ENCODE results near the gene ELK4. TPM values are rescaled to one million over a fixed set of nuclear protein-coding genes. Genes with fewer than 3 reads are reported as not detected.

ELK4 gene
- total RNA-seq, 1 experiment from 2014 or later = 122 TPM

DNA sequence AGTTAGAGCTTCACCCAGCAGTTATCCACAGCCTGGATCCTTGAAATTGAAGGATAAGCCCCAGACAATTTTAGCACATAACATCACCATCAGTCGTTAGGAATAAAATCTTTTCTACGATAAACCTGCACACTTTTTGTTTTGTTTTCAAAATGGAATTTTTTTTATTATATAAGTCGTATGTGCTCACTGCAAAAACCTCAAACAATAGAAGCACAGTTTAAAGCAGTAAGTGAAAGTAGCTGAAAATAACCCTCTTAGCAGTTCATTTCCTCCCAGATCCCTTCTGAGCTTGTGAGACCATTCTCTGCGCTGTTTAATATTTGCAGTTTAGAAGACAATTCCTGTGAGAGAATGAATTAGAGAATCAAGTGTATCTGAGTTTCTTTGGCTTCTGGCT, 38.3 kb downstream of the ELK4 start:
- no peaks in the 10 kb centered on the region for H3K9me3 Mint-ChIP-seq (ENCODE audit: low read depth, unreplicated experiment)
- H3K27ac Mint-ChIP-seq (ENCODE audit: unreplicated experiment) = no peak overlapping the region
- no peak for TF ChIP-seq CTCF (IDR thresholded peaks at IDR 0.05; ENCODE audit: unreplicated experiment)
- H3K4me3 Mint-ChIP-seq (ENCODE audit: low read depth, unreplicated experiment) = no peak overlapping the region
- peaks cover 54% of the 10 kb centered on the region for H3K36me3 Mint-ChIP-seq (ENCODE audit: insufficient read depth, unreplicated experiment)
- H3K4me1 Mint-ChIP-seq (ENCODE audit: low read depth, unreplicated experiment) = peaks cover 41% of the 10 kb centered on the region
- intact Hi-C loops (cut with micrococcal nuclease; ENCODE audit: unreplicated experiment) = loop anchor here (5.0 kb wide), 1 partner anchor 66 kb away; no protein-coding TSS in a partner anchor
- DNase-seq = no peak
- BruUV-seq (replicated peaks) = no TSS peak
- no peaks in the 10 kb centered on the region for H3K27me3 Mint-ChIP-seq (ENCODE audit: unreplicated experiment)
- CTCF ChIA-PET = interaction anchor here (0.6 to 4.2 kb wide), 3 partner anchors 38 to 91 kb away, joined by 3 to 146 read pairs (median 14); partner anchors contain the start of gene ELK4

DNA sequence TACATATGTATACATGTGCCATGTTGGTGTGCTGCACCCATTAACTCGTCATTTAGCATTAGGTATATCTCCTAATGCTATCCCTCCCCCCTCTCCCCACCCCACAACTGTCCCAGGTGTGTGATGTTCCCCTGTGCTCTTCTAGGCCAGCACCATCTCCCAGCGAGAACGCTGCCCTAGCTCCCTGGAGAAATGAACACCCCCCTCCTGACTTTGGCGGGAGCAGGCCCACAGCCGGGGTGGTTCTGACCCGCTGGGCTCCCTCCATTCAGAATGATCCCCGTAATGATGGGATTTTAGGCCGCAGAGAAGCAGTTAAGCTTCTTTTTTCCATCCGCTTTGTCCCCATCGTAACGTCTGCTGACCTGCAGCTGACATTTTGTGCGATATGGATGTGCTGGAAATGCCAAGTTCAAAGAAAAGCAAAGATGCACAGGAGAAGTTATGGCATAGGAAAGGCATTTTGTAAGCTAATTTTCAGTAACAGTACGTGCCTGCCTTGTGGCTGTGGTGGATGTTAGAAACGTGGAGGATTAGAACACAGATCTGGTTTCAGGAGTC, 39.3 kb downstream of the ELK4 start:
- no peaks in the 10 kb centered on the region for H3K27me3 Mint-ChIP-seq (ENCODE audit: unreplicated experiment)
- intact Hi-C loops (cut with micrococcal nuclease; ENCODE audit: unreplicated experiment) = loop anchor here (1.0 to 5.0 kb wide), 2 partner anchors 65 to 119 kb away; no protein-coding TSS in a partner anchor
- H3K27ac Mint-ChIP-seq (ENCODE audit: unreplicated experiment) = peak overlapping the region; percentile 34
- H3K9me3 Mint-ChIP-seq (ENCODE audit: low read depth, unreplicated experiment) = no peaks in the 10 kb centered on the region
- peaks cover 45% of the 10 kb centered on the region for H3K36me3 Mint-ChIP-seq (ENCODE audit: insufficient read depth, unreplicated experiment)
- no peak for TF ChIP-seq CTCF (IDR thresholded peaks at IDR 0.05; ENCODE audit: unreplicated experiment)
- H3K4me1 Mint-ChIP-seq (ENCODE audit: low read depth, unreplicated experiment) = peaks cover 42% of the 10 kb centered on the region
- no peak for DNase-seq
- peak overlapping the region; percentile 67 for H3K4me3 Mint-ChIP-seq (ENCODE audit: low read depth, unreplicated experiment)
- CTCF ChIA-PET = interaction anchor here (0.6 to 5.5 kb wide), 15 partner anchors 9 to 152 kb away, joined by 3 to 146 read pairs (median 5); partner anchors contain the start of gene ELK4
- BruUV-seq (replicated peaks) = TSS peak; percentile 71

GRCh38 chr1:205591522-205592351, 40.1 kb downstream of the ELK4 start:
- Mint-ChIP-seq H3K36me3 (ENCODE audit: insufficient read depth, unreplicated experiment) (peaks cover 37% of the 10 kb centered on the region), H3K4me1 (ENCODE audit: low read depth, unreplicated experiment) (peaks cover 47% of the 10 kb centered on the region), H3K4me3 (ENCODE audit: low read depth, unreplicated experiment) (peak overlapping the region; percentile 67), H3K27me3 (ENCODE audit: unreplicated experiment) (no peaks in the 10 kb centered on the region), H3K9me3 (ENCODE audit: low read depth, unreplicated experiment) (no peaks in the 10 kb centered on the region), H3K27ac (ENCODE audit: unreplicated experiment) (peak overlapping the region; percentile 70)
- intact Hi-C loops (cut with micrococcal nuclease; ENCODE audit: unreplicated experiment) = loop anchor here (1.0 to 5.0 kb wide), 2 partner anchors 64 to 120 kb away; no protein-coding TSS in a partner anchor
- TSS peak; percentile 10 for BruUV-seq (replicated peaks)
- DNase-seq = peak; percentile 98
- CTCF ChIA-PET = interaction anchor here (0.6 to 5.5 kb wide), 19 partner anchors 9 to 442 kb away, joined by 3 to 146 read pairs (median 5); partner anchors contain the start of gene ELK4
- peak; percentile 99 for TF ChIP-seq CTCF (IDR thresholded peaks at IDR 0.05; ENCODE audit: unreplicated experiment)

DNA sequence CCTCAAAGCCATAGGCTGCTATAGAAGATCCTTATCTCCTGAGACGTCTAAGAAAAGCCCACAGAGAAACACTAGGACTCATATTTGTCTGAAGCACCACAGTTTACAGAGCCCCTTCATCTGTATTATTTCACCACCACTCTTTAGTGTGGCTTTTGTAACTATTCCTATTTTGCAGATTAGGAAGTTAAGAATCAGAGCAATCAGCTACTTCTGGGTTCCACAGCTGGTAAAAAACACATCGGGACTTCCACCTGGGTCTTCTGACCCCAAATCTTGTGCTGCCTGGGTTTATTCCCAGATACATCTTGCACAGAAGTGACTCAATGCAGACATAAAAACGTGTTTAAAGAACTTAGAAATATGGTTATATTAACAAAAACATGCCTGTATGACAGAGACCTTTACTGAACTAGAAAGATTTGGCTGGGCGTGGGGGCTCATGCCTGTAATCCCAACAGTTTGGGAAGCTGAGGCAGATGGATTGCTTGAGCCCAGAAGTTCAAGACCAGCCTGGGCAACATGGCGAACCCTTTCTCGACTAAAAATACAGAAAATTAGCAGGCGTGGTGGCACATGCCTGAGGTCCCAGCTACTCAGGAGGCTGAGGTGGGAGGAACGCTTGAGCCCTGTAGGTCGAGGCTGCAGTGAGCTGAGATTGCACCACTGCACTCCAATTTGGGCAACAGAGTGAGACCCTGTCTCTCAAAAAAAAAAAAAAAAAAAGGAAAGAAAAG, 40.9 kb downstream of the ELK4 start:
- DNase-seq = no peak
- CTCF ChIA-PET = interaction anchor here (0.7 to 5.5 kb wide), 16 partner anchors 10 to 441 kb away, joined by 3 to 146 read pairs (median 5); partner anchors contain the start of gene ELK4
- intact Hi-C loops (cut with micrococcal nuclease; ENCODE audit: unreplicated experiment) = loop anchor here (1.0 to 5.0 kb wide), 3 partner anchors 41 to 66 kb away; partner anchors contain the start of gene ELK4
- Mint-ChIP-seq H3K4me3 (ENCODE audit: low read depth, unreplicated experiment) (peak overlapping the region; percentile 67), H3K27me3 (ENCODE audit: unreplicated experiment) (no peaks in the 10 kb centered on the region), H3K27ac (ENCODE audit: unreplicated experiment) (peak overlapping the region; percentile 70), H3K4me1 (ENCODE audit: low read depth, unreplicated experiment) (peaks cover 47% of the 10 kb centered on the region), H3K36me3 (ENCODE audit: insufficient read depth, unreplicated experiment) (peaks cover 32% of the 10 kb centered on the region), H3K9me3 (ENCODE audit: low read depth, unreplicated experiment) (no peaks in the 10 kb centered on the region)
- BruUV-seq (replicated peaks) = no TSS peak
- no peak for TF ChIP-seq CTCF (IDR thresholded peaks at IDR 0.05; ENCODE audit: unreplicated experiment)
